NCI-H1092 treated with DMSO at 0.1 percent for 48 hours (cell line): ENCODE results near the gene NDUFAF4.

Source experiments
- DNase-seq: peaks from one replicate; lab custom pipeline; 2025; lab: John Stamatoyannopoulos, UW

The NDUFAF4 gene

DNA sequence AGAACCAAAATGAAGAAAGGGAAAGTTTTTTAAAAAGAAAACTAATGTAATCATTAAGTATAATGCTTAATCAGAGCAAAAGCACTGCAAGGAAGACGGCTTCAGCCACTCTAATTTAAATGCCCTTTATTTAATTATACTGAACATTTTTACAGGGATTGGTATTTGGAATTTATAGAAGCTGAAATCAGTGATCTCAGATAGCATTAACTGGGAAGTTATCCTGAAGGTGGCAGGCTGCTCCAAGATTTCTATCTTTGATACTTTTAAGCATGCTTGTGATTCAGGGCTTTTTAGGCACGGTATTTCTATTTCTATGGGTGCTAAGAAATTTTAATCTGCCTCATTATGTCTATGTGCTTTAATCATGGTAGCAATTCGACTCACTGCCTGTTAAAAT is 1.3 kb upstream of the NDUFAF4 start:
- peak; percentile 15 for DNase-seq

DNA sequence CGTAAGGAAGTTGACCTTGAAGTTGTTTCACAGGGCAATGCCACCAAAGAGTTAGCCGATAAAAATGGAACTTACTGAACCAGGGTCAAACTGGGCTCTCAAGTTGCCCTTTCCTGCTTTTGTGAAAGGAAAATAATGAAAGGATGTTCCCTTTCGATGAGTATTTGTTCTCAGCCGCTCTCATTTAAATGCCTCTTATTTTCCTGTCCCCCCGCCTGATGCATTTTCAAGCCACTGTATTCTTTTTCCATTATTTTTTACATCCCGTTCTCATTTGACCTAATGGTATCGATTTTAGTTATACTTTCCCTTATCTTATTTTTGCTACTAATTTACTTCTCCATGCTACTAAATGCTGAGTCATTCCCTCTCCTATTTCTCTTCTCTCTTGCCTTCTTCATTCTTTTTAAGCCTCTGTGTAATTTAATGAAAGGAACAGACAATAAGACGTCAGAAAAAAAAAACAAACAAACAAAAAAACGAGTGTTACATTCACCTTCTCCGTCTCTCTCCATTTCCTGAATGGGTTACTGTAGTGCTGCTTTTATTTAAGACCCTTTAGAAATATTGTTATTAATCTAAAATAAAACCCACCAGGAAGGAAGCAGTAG is 655 bp upstream of the NDUFAF4 start:
- peak; percentile 33 for DNase-seq

DNA sequence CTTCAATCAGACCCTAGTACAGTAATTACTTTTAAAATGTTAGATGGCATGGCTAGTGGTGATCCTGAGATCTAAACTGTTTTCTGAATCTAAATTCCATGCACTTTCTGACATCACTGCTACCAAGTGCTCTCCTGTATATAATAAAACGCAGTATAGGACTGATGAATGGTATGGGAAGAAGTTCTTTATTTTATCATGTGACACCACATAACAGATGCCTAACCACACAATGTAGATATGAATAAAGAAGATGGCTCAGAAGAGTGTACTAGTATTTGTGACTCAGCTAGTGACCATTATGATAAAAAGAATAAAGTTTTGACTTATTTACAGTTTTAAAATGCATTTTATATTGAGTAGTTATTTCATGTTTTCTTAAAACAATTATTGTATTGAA is 8.5 kb downstream of the NDUFAF4 start:
- DNase-seq = no peak

DNA sequence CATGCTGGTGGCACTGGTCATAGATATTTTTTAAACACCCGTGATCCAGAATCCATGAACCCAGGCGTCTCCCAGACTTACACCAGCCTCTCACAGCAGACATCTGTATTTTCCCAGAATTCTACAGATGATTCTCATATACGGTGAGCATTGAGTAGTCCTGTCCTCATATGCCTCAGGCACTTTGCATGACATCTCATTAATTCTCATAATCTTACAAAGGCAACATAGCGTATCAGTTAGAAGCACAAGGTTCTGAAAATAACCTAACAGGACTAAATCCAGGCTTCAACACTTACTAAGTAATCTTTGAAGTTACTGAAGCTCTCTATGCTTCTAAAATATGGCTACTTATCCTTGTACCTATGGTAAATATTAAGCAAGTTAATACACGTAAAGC is 8.9 kb downstream of the NDUFAF4 start:
- no peak for DNase-seq

DNA sequence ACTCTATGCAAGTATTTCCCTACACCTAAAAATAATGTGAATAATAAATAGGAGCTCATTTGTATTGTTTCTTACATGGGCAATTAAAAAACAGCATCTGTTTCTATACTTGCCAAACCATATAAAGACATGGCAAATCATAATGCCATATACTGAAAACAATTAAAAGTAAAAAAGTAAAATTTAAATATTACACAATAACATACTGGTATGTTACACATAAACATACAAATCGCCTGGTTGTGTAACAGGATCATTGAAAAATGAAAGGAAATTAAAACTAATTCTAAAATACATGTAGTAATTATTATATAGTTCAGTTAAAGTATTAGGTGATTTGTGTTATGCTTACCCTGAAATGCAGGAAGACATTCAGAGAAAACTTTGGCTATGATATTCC is 11.2 kb downstream of the NDUFAF4 start:
- DNase-seq = no peak

DNA sequence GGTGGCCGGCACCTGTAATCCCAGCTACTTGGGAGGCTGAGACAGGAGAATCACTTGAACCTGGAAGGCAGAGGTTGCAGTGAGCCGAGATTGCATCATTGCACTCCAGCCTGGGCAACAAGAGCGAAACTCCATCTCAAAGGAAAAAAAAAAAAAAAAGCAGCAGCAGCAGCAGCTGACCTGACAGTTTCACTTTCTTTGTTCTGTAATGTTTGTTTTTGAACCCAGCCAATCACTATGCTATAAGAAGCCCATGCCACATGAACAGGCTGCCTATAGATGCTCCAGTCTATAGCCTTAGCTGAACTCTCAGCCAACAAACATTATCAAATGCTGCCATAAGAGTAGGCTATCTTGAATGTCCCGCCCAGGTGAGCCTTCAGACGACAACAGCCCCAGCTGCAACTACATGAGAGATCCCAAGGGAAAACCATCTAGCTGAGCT is 12.5 kb downstream of the NDUFAF4 start:
- peak; percentile 19 for DNase-seq

DNA sequence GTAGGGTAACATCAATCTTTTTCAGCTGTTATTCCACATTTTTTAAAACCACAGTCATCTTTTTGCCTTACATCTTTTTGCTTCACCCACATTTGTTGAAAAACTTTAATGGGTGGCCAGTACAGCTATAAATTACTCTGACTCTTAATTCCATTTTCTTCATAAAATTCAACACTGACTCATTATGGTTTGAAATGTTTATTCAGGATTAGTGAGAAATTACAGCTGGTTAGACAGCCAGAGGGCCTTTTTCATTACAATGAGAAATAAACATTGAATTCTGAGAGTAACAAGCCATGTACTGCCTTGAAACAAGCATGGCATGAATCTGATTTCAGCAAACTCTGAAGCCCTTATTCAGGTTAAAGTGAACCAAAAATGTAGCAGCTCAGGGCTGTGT is 19.5 kb downstream of the NDUFAF4 start:
- DNase-seq = no peak

DNA sequence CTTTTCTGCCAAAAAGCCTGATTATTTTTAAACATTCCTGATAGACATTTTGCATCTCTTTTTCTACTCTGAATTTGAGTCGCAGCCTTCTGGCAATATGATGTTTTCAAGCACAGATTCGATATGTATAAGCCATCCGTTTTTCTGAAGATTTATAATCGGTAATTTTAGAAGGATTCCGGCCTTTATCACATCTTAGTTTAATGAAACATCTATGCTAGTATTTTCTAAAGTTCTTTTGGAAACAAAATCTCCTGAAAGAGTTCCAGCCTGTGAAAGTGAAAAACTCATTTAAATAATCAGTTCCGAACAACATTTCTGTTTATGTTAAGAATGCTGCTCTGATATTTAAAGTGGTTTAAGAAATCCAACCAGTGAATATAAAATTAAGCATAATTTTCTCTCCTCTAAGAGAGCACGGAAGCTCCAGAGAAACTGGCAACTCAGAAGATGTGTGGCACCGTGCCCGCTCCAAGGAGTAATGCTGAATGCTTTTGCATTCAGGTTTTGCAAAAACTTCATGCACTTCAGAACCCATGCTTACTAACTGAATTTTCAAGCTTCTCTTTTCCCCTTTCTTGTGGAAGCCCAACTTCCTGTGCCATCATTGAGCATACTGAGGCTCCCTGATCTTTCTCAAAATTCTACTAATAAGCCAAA is 20.7 kb downstream of the NDUFAF4 start:
- no peak for DNase-seq

DNA sequence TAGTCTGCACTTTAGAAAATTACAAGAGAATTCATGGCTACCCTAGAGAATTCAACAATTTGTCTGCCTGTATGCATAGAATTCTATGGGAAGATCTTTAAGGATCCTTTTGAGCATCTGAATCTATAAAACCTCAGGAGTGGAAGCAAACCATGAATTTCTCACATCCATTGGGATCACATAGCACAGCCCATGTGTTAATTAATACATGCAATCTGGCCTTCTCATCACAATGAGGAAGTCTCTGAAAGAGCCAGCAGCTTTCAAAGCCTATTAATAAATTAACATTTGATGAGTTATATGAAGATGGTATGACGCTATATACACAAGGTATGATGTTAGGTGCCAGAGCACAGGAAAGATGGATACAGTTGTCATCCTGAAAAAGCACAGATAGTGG is 24.7 kb downstream of the NDUFAF4 start:
- no peak for DNase-seq

DNA sequence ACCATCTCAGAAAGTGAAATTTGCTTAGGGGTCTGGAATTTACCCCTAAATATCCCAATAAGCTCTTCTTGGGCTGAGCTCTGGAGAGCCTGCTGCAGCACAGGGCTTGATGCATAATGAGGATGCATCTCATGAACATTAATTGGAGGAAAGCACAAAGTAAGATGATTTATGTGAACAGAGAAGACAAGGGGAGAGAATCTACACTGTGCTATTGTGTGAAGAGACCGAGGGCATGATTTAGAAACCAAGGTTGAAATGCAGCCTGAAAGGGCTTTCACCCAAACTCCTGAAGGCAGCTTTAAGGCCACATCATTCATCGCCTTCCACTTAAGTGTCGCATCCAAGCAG is 32.7 kb downstream of the NDUFAF4 start:
- no peak for DNase-seq

DNA sequence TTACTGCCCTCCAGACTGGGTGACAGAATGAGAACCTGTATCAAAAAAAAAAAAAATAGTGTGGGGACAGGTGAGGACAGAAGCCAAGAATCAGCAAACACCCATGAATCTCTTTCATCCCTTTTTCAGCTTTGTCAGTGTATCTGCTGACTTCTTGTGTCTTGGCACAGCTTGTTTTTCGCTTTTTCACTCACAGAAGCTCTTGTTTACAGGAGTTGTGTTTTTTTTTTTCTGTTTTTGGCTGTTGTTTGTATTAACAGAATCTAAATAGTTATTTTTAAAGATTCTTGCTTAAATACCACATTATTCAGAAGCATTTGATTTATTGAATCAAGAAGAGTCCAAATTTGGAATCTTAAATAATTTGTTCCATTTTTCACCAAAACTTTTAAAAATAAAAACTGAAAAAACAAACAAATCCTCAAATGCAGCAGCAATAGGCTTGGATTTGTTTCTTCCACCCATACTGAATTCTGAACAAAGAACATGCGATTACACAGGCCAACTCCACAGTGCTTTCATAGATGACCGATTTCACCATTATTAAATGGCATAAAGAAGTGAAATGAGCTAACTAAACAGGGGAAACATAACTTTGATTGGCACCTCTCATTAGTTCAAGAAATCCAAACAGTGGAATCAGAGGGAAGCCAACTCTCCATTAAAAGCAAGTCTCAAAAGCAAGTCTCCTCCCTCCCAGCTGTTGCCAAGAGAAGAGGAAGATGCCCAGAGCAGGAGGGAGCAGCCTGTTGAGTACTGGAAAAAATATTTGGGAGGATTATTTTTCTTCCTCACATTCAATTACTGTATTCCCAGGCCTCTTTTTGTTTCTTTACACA is 33.3 kb downstream of the NDUFAF4 start:
- no peak for DNase-seq

DNA sequence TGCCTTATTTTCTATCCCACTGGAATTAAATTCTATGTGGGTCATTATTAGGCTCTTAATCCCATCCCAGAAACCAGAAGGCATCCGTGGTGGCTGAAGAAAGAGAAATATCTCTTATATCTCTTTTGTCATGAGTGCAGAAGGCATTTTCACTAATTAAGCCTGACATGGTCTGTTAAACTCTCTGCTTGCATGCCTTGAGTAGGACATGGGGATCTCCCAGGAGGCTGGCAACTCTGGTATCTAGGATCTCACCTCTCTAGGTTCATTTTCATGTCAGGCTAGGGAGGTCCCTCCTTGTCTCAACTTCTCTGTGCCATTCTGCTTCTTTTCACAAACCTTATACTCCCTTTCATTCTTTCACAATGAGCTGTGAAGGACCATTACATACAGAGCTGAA is 35.1 kb downstream of the NDUFAF4 start:
- no peak for DNase-seq

DNA sequence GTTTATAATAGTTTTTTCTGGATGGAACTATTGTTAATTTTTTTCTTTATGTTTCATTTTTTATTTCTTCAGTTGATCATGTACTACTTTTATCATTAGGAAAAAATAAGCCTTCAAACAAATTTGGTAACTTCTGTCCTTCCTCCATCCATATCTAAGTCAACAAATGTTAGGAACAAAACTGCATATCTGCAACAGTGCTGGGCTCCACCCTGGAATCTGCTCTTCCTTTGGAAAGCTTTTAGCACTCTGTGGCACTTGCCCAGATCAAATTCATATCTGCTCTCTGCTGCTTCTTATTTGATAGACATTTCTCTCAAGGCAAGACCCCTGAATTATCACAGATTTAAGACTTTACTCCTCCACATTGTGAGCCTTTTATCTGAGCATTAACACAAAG is 36.1 kb downstream of the NDUFAF4 start:
- DNase-seq = no peak

DNA sequence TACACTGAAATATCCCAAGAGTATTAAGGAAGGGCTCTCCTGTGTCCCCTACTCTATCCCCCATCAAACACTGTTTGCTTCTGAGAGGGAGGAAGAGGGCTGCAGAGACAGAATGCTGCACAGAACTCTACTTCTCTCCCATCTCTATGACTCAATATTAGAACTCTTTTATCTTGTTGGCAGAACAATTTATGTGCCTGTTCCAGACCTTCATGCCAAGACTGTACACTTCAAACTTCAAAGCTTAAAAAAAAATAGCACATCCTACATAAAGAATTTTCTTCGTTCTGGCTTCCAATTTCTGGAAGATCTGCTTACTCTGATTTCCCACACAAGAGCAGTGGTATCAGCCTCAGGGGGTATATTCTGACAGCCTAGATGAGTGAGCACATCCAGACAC is 40.8 kb downstream of the NDUFAF4 start:
- no peak for DNase-seq

DNA sequence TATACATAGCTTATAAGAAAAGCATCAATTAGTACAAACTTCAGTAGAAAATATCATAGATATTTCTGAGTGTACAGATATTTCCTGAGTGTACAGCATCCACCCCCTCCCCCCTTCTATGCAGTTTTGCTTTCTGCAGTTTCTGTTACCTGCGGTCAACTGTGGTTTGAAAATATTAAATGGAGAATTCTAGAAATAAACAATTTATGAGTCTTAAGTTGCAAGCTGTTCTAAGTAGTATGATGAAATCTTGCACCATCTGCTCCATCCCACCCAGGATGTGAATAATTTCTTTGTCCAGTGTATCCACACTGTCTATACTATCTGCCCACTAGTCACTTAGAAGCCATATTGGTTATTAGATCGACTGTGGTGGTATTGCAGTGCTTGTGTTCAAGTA is 44.6 kb downstream of the NDUFAF4 start:
- DNase-seq = no peak

DNA sequence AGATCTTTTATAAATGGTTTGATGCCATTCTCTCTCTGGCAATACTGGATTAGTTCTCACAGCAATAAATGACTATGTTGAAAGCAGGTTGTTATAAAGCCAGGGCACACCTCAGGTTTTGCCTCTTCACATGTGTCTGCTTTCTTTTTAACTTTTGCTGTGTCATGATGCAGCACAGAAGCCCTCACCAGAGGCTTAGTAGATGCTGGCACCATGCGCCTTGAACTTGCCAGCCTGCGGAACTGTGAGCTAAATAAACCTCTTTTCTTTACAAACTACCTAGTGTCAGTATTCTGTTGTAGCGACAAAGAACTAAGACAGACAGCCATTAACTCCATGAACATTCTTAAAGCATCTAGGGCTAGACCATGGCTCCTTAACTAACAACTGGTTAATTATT is 45.1 kb downstream of the NDUFAF4 start:
- DNase-seq = no peak

DNA sequence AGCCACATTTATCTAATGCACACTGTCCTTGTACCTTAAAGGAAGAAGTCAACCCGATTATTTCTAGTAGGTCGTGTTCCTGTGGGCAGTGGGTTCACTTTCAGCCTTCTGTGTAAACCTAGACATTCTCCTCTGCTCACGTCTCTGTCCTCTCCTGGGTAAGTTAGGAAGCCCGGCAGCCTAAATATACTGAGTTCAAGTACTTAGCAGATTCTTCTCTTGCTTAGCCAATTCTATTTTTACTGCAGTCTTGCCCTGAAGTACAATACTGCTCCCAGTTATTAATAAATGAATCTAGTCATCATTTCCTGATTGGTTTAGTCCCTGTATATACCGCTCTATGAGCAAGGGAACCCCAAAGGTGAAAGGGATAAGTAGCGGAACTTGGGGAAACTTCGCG is 45.8 kb downstream of the NDUFAF4 start:
- no peak for DNase-seq

DNA sequence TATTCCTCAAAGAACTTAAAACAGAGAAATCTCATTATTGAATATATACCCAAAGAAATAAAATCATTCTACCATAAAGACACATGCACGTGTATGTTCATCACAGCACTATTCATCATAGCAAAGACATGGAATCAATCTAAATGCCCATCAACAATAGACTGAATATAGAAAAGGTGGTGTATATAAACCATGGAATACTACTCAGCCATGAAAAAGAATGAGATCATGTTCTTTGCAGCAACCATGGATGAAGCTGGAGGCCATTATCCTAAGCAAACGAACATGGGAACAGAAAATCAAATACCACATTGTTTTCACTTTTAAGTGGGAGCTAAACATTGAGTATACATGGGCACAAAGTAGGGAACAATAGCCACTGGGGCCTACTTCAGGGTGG is 48.1 kb downstream of the NDUFAF4 start:
- no peak for DNase-seq

DNA sequence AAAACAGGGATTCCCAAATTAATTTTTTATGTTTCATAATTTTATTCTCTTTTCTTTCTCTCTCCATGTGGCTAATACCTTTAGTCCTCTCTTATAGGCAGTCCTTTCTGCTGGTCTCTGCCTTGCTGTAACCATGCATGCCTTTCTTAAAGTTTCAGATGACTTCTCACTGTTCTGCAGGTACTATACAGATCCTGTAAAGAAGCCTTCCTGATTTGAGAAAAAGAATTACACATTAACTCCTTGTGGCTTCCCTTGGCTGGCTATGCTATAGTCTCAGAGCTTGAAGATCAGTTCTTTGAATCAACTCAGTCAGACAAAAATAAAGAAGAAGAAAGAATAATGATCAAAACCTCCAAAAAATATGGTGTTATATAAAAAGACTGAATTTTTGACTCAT is 53.2 kb downstream of the NDUFAF4 start:
- no peak for DNase-seq

DNA sequence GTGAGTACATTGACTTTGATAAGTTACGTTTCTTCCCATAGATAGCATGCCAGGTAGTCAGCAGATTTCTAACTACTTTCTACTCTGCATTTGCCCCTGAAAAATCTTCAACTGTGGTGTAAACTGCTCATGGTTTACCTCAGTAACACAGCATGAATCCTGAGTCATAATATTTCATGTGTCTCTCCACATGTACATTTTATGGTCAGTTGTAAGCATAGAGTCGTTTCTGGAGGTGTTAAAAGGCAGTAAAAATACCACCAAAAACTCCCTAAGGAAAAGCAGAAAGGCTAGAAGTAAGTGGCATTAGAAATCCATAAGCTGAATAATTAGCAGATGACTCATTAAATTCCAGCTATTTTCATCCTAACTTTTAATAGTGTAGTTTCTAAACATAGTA is 56.3 kb downstream of the NDUFAF4 start:
- no peak for DNase-seq
